HepG2 (cell line): Measurements from ENCODE around the gene P4HTM. TPM values are rescaled to one million over a fixed set of nuclear protein-coding genes. Genes with fewer than 3 reads are reported as not detected.

Experiments
- BORCS8-MEF2B ChIP-seq: sonication (generic); formaldehyde crosslinking; IDR thresholded peaks from 2 replicates; pipeline ENCODE4 v1.8.0; 2022; ENCODE audit warnings: mild to moderate bottlenecking, missing genetic modification reagents
- GZF1 ChIP-seq: sonication (generic); formaldehyde crosslinking; IDR thresholded peaks from 2 replicates; pipeline ENCODE4 v1.5.1; 2020; ENCODE audit warnings: mild to moderate bottlenecking, missing genetic modification reagents
- NCOA2 ChIP-seq: sonication (generic); formaldehyde crosslinking; IDR thresholded peaks from 2 replicates; pipeline ENCODE4 v1.8.0; 2022; ENCODE audit warnings: inconsistent platforms
- POLR2AphosphoS5 ChIP-seq: IDR thresholded peaks from 2 replicates; pipeline ENCODE4 v1.6.1; 2012; ENCODE audit warnings: low read depth, low read length
- PRPF4 ChIP-seq: fragments of 200-400 bp; formaldehyde crosslinking; IDR thresholded peaks from 2 replicates; pipeline ENCODE4 v1.6.1; 2016; ENCODE audit warnings: low read length, low read depth; ENCODE audit not compliant: poor library complexity, severe bottlenecking
- RBM22 ChIP-seq: fragments of 200-400 bp; formaldehyde crosslinking; optimal IDR thresholded peaks from 2 replicates; pipeline ENCODE3; 2017; ENCODE audit warnings: mild to moderate bottlenecking, low read length, moderate library complexity
- U2AF2 ChIP-seq: fragments of 200-400 bp; formaldehyde crosslinking; IDR thresholded peaks from 2 replicates; pipeline ENCODE4 v1.6.1; 2017; ENCODE audit warnings: low read depth, mild to moderate bottlenecking, low read length
- ZKSCAN1 ChIP-seq: fragments of 150-350 bp; IDR thresholded peaks from 2 replicates; pipeline ENCODE4 v1.6.1; 2014; ENCODE audit warnings: low read length
- ZNF34 ChIP-seq: sonication (generic); formaldehyde crosslinking; IDR thresholded peaks from 2 replicates; pipeline ENCODE4 v1.4.0; 2020; ENCODE audit warnings: mild to moderate bottlenecking, missing genetic modification reagents, borderline replicate concordance
- ZNF484 ChIP-seq: sonication (generic); formaldehyde crosslinking; IDR thresholded peaks from 2 replicates; pipeline ENCODE4 v1.5.1; 2020; ENCODE audit warnings: mild to moderate bottlenecking, low read depth, missing genetic modification reagents, borderline replicate concordance
- ZNF543 ChIP-seq: sonication (generic); formaldehyde crosslinking; IDR thresholded peaks from 2 replicates; pipeline ENCODE4 v1.4.0; 2020; ENCODE audit warnings: mild to moderate bottlenecking, missing genetic modification reagents
- ZNF678 ChIP-seq: sonication (generic); formaldehyde crosslinking; IDR thresholded peaks from 2 replicates; pipeline ENCODE4 v1.4.0; 2020; ENCODE audit warnings: mild to moderate bottlenecking, missing genetic modification reagents
- ZNF768 ChIP-seq: sonication (generic); formaldehyde crosslinking; IDR thresholded peaks from 2 replicates; pipeline ENCODE4 v1.4.0; 2020; ENCODE audit warnings: missing genetic modification reagents
- polyA plus RNA-seq, 8 experiments: library from polyadenylated mRNA; depleted of rRNA in 3 of 8; stranded (reverse) in 7 of 8; unstranded in 1 of 8; fragments of >200 nt; fragmentation: Illumina TruSeq in 4 of 8; extraction: Trizol in 4 of 8; gene quantifications; 2 replicates each; pipeline versions ENCODE4 v1.2.1 to v1.2.3, GENCODE V29; 2011 to 2016; ENCODE audit warnings: low read depth in 4 of 8, missing spikeins in 1 of 8, mixed read lengths in 1 of 8; ENCODE audit not compliant: insufficient read depth in 1 of 8
- total RNA-seq, 5 experiments: library from RNA; depleted of rRNA; stranded (reverse); fragments of >200 nt; fragmentation: Illumina TruSeq; extraction: Trizol; gene quantifications; 2 replicates each; pipeline ENCODE4 v1.2.3, GENCODE V29; 2016; ENCODE audit warnings: low read depth in 1 of 5
- TF ChIP-seq, protein P1 (sequence below): sonication (generic); formaldehyde crosslinking; IDR thresholded peaks from 2 replicates; pipeline ENCODE4 v1.5.0; 2020; ENCODE audit warnings: mild to moderate bottlenecking, missing genetic modification reagents
- TF ChIP-seq, protein P2 (sequence below), 2 experiments: fragments of 450-650 bp in 1 of 2; sonication (generic) in 1 of 2; formaldehyde crosslinking in 1 of 2; IDR thresholded peaks; 2 replicates each; pipeline versions ENCODE4 v1.6.1 to v1.8.0; 2016 to 2022; ENCODE audit warnings: antibody characterized with exemption in 1 of 2, mild to moderate bottlenecking in 1 of 2, missing genetic modification reagents in 1 of 2
- TF ChIP-seq, protein P3 (sequence below): sonication (generic); formaldehyde crosslinking; IDR thresholded peaks from 2 replicates; pipeline ENCODE4 v1.5.0; 2020; ENCODE audit warnings: missing genetic modification reagents

Gene P4HTM
- total and polyA plus RNA-seq, 2 of the 13 experiments (the other 11 are each of a cell fraction or from before 2014, with no cell fraction given): 0.01 TPM; not detected in 1

DNA sequence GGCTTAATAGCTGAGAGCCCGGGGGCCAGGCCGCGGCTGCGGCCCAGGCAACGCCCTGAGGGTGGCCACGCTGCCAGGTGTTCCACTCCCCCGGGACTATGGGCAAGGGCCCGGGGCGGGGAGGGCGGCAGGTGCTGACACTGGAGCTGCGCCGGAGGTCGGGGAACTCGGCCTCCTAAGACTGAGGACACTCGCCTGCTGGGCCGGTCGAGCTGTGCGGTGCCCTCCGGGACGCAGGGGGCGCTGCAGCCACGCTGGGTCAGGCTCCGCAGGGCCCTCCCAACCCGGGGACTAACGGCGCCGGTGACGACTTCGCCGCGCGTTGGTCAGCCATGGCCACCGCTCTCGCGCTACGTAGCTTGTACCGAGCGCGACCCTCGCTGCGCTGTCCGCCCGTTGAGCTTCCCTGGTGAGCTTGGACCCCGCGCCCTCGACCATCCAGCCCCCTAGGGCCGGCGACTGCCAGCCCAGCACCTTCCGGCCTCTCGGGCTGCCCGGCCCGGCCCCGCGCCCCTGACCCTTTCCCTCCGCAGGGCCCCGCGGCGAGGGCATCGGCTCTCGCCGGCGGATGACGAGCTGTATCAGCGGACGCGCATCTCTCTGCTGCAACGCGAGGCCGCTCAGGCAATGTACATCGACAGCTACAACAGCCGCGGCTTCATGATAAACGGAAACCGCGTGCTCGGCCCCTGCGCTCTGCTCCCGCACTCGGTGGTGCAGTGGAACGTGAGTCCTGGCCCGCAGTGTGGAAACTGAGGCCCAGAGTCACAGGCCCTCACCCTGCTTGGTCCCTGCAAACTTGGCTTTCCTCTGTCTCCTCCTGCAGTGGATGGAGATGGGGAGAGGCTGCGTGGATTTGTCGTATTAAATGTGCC, 32.0 kb downstream of the P4HTM start, which contains the start of gene NDUFAF3 (continued):
- TF ChIP-seq, protein P1, sequence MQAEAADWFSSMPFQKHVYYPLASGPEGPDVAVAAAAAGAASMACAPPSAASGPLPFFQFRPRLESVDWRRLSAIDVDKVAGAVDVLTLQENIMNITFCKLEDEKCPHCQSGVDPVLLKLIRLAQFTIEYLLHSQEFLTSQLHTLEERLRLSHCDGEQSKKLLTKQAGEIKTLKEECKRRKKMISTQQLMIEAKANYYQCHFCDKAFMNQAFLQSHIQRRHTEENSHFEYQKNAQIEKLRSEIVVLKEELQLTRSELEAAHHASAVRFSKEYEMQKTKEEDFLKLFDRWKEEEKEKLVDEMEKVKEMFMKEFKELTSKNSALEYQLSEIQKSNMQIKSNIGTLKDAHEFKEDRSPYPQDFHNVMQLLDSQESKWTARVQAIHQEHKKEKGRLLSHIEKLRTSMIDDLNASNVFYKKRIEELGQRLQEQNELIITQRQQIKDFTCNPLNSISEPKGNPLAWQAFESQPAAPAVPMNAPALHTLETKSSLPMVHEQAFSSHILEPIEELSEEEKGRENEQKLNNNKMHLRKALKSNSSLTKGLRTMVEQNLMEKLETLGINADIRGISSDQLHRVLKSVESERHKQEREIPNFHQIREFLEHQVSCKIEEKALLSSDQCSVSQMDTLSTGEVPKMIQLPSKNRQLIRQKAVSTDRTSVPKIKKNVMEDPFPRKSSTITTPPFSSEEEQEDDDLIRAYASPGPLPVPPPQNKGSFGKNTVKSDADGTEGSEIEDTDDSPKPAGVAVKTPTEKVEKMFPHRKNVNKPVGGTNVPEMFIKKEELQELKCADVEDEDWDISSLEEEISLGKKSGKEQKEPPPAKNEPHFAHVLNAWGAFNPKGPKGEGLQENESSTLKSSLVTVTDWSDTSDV (CRISPR knock-in tag): no peak
- TF ChIP-seq BORCS8-MEF2B (CRISPR knock-in tag) (peak; percentile 49), NCOA2 (CRISPR knock-in tag) (0 out of 2 replicates have a peak, but pooled peaks have one; percentile 21), ZNF768 (CRISPR knock-in tag) (peak; percentile 66; the same call in 1 of the 2 replicates), RBM22 (no peak), POLR2AphosphoS5 (peak; percentile 78), U2AF2 (no peak), ZNF484 (CRISPR knock-in tag) (no peak), GZF1 (no peak), ZKSCAN1 (no peak), ZNF678 (CRISPR knock-in tag) (peak; percentile 82; the same call in 1 of the 2 replicates), PRPF4 (no peak), ZNF34 (no peak), ZNF543 (CRISPR knock-in tag) (no peak; the same call in 1 of the 2 replicates)
- TF ChIP-seq, protein P2, sequence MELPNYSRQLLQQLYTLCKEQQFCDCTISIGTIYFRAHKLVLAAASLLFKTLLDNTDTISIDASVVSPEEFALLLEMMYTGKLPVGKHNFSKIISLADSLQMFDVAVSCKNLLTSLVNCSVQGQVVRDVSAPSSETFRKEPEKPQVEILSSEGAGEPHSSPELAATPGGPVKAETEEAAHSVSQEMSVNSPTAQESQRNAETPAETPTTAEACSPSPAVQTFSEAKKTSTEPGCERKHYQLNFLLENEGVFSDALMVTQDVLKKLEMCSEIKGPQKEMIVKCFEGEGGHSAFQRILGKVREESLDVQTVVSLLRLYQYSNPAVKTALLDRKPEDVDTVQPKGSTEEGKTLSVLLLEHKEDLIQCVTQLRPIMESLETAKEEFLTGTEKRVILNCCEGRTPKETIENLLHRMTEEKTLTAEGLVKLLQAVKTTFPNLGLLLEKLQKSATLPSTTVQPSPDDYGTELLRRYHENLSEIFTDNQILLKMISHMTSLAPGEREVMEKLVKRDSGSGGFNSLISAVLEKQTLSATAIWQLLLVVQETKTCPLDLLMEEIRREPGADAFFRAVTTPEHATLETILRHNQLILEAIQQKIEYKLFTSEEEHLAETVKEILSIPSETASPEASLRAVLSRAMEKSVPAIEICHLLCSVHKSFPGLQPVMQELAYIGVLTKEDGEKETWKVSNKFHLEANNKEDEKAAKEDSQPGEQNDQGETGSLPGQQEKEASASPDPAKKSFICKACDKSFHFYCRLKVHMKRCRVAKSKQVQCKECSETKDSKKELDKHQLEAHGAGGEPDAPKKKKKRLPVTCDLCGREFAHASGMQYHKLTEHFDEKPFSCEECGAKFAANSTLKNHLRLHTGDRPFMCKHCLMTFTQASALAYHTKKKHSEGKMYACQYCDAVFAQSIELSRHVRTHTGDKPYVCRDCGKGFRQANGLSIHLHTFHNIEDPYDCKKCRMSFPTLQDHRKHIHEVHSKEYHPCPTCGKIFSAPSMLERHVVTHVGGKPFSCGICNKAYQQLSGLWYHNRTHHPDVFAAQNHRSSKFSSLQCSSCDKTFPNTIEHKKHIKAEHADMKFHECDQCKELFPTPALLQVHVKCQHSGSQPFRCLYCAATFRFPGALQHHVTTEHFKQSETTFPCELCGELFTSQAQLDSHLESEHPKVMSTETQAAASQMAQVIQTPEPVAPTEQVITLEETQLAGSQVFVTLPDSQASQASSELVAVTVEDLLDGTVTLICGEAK (IDR thresholded peaks at IDR 0.05): no peak
- TF ChIP-seq, protein P2 (CRISPR knock-in tag; IDR thresholded peaks at IDR 0.05): peak; percentile 80
- TF ChIP-seq, protein P3, sequence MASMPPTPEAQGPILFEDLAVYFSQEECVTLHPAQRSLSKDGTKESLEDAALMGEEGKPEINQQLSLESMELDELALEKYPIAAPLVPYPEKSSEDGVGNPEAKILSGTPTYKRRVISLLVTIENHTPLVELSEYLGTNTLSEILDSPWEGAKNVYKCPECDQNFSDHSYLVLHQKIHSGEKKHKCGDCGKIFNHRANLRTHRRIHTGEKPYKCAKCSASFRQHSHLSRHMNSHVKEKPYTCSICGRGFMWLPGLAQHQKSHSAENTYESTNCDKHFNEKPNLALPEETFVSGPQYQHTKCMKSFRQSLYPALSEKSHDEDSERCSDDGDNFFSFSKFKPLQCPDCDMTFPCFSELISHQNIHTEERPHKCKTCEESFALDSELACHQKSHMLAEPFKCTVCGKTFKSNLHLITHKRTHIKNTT (CRISPR knock-in tag): no peak
